GM19455 (cell line): ENCODE results near the gene ADGRV1.

Source experiments
- ATAC-seq: cut with Tn5 transposase; IDR thresholded peaks from one replicate; pipeline ENCODE4 v1.9.1; 2021; ENCODE audit not compliant: unreplicated experiment

The ADGRV1 gene

GRCh38 chr5:91092859-91093783 lies 534.5 kb downstream of the ADGRV1 start:
- no peak for ATAC-seq

GRCh38 chr5:91095313-91095712 lies 536.7 kb downstream of the ADGRV1 start:
- no peak for ATAC-seq

- ATAC-seq, result no peak
These were observed 537.3 kb downstream of the ADGRV1 start for GRCh38 chr5:91095786-91096385.

GRCh38 chr5:91098541-91098940 lies 539.9 kb downstream of the ADGRV1 start:
- ATAC-seq, result no peak

GRCh38 chr5:91101600-91102379 lies 543.2 kb downstream of the ADGRV1 start:
- ATAC-seq, result peak; percentile 95

GRCh38 chr5:91103353-91104061 lies 544.9 kb downstream of the ADGRV1 start:
- no peak for ATAC-seq

GRCh38 chr5:91104062-91104448 lies 545.5 kb downstream of the ADGRV1 start:
- no peak for ATAC-seq

GRCh38 chr5:91106842-91107511 lies 548.4 kb downstream of the ADGRV1 start:
- no peak for ATAC-seq

GRCh38 chr5:91109634-91110033 lies 551.0 kb downstream of the ADGRV1 start:
- ATAC-seq, result no peak

GRCh38 chr5:91110686-91111085 lies 552.1 kb downstream of the ADGRV1 start:
- no peak for ATAC-seq

- ATAC-seq, result no peak
These were observed 553.1 kb downstream of the ADGRV1 start for GRCh38 chr5:91111473-91112238.

GRCh38 chr5:91114658-91115057 lies 556.1 kb downstream of the ADGRV1 start:
- ATAC-seq, result no peak

- no peak for ATAC-seq
These were observed 559.8 kb downstream of the ADGRV1 start for GRCh38 chr5:91118354-91118753.

- no peak for ATAC-seq
These were observed 560.2 kb downstream of the ADGRV1 start for GRCh38 chr5:91118796-91119195.

- ATAC-seq, result no peak
These were observed 560.6 kb downstream of the ADGRV1 start for GRCh38 chr5:91119217-91119616.

- ATAC-seq, result no peak
These were observed 561.6 kb downstream of the ADGRV1 start for GRCh38 chr5:91119981-91120850.

- ATAC-seq, result no peak
These were observed 562.9 kb downstream of the ADGRV1 start for GRCh38 chr5:91121347-91121993.

- ATAC-seq, result no peak
These were observed 564.1 kb downstream of the ADGRV1 start for GRCh38 chr5:91122651-91123050.
